Lower leg skin (tissue), 4 donors: Measurements from ENCODE around the gene ATG4B. TPM values are rescaled to one million over a fixed set of nuclear protein-coding genes. Genes with fewer than 3 reads are reported as not detected.

ENCODE experiments used
- DNase-seq, 2 donors: peaks; one replicate each; pipeline ENCODE4 v3.0.0-alpha.2; 2019; ENCODE audit warnings: low spot score in 2 of 2
- H3K4me3 ChIP-seq: fragments of 200-600 bp; sonication (generic); 2 replicates; pipeline ENCODE4 v1.5.1; 2017; ENCODE audit warnings: mild to moderate bottlenecking, low read depth; ENCODE audit not compliant: poor library complexity, severe bottlenecking
- POLR2A ChIP-seq, 2 donors: fragments of 450-650 bp; IDR thresholded peaks; one replicate each; pipeline ENCODE4 v1.6.1; 2016 to 2017; ENCODE audit warnings: antibody characterized with exemption in 2 of 2, mild to moderate bottlenecking in 1 of 2, moderate library complexity in 1 of 2
- WGBS, 2 donors: methylation state at CpG; one replicate each; pipeline ENCODE4 v1.1.5; 2018; 5-methylcytosine and 5-hydroxymethylcytosine counted together
- intact Hi-C: fragments of 100-400 bp; cut with DNase I; formaldehyde crosslinking; loops from one replicate; pipeline ENCODE4 v1.15.0; 2023; ENCODE audit warnings: low total_unique reads
- total RNA-seq, 4 donors: library from RNA; depleted of rRNA; stranded (reverse); fragments of >200 nt; gene quantifications; one replicate each; pipeline ENCODE4 v1.1.0, GENCODE V29; 2016
- TF ChIP-seq, protein P1 (sequence below), 3 donors: fragments of 450-650 bp; IDR thresholded peaks; one replicate each; pipeline ENCODE4 v1.5.1; 2016; ENCODE audit warnings: antibody characterized with exemption in 3 of 3, mild to moderate bottlenecking in 3 of 3, moderate library complexity in 2 of 3

The ATG4B gene
- total RNA-seq, 4 donors from 2014 or later: 48.4 to 86.2 (median 63.3) TPM

DNA sequence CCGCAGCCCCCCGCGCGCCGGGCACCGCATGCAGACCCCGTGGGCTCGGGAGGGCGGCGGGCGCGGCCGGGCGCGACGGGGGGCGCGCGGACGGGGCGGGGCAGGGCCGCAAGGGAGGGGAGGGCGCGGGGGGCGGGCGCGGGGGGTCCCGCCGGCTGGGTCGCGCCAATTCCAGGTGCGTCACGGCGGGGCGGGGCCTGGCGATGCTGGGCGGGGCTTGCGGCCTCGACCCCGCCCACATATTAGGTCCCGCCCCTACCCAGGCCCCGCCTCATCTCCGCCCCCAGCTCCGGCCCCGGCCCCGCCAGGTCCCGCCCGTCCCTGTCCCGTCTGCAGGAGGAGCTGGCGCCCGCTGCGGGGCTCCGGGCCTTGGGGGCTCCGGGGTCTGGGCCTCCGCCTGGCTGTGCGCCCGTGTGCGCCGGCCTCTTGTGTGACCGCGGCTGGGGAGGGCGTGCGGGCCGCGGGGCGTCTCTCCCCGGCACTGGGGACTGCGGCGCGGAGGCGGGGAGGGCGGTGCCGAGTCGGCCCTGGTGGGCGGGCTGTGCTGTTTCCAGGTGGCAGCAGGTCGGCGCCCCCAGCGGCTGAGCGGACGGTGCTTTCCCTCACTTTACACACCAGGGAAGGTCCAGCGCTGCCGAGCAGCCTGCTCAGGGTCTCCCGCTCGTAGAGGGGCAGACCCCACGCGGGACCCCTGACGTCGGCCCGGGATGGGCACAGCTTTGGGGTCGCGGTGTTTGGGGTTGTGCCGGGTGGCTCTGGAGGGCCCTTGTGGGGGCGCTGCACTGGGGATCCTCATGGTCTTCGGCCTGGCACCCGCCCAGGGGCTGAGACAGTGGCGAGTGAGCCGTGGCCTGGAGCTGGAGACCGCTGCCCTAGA is 64.9 kb downstream of the ATG4B start:
- DNase-seq: peak; percentile 60 to 96
- WGBS, 2 donors: 0 to 4% methylated on average over 8 of the region's 98 CpGs
- no peak for TF ChIP-seq POLR2A (IDR thresholded peaks at IDR 0.05)
- TF ChIP-seq, protein P1, sequence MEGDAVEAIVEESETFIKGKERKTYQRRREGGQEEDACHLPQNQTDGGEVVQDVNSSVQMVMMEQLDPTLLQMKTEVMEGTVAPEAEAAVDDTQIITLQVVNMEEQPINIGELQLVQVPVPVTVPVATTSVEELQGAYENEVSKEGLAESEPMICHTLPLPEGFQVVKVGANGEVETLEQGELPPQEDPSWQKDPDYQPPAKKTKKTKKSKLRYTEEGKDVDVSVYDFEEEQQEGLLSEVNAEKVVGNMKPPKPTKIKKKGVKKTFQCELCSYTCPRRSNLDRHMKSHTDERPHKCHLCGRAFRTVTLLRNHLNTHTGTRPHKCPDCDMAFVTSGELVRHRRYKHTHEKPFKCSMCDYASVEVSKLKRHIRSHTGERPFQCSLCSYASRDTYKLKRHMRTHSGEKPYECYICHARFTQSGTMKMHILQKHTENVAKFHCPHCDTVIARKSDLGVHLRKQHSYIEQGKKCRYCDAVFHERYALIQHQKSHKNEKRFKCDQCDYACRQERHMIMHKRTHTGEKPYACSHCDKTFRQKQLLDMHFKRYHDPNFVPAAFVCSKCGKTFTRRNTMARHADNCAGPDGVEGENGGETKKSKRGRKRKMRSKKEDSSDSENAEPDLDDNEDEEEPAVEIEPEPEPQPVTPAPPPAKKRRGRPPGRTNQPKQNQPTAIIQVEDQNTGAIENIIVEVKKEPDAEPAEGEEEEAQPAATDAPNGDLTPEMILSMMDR (IDR thresholded peaks at IDR 0.05): peak in 1 of 3 donors; percentile 12
- H3K4me3 ChIP-seq: peak overlapping the region; percentile 76
- intact Hi-C loops: no loop called here

DNA sequence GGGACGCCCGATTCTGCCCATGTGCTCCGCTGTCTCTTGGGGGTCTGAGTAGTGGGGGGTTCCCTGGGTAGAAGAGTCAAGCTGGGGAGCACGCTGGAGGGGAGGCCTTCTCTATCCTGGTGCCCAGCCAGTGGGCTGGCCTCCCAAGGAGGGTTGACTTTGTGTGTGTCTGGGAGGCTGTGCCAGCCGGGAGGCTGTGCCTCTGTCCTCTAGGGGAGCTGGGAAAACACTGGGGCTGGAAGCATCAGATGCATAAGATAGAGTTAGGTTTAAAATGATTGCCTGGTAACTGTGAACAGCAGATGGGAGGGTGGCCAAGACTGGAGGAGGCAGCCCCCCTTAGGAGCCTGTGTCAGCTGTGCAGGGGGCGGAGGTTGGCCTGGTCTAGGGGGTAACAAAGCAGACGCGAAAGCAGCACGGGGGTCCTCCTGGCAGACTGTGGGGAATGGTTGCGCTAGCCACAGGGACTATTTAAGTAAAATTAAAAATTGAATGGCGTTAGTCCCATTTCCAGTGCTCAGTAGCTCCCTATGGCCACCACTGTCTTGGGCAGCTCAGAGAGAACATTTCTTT is 65.6 kb downstream of the ATG4B start:
- no peak for DNase-seq
- WGBS, 2 donors: 36 to 51% methylated on average over 9 to 11 of the region's 11 CpGs
- TF ChIP-seq POLR2A (IDR thresholded peaks at IDR 0.05): no peak
- TF ChIP-seq, protein P1 (IDR thresholded peaks at IDR 0.05): no peak
- intact Hi-C loops: no loop called here
- peak overlapping the region; percentile 76 for H3K4me3 ChIP-seq

DNA sequence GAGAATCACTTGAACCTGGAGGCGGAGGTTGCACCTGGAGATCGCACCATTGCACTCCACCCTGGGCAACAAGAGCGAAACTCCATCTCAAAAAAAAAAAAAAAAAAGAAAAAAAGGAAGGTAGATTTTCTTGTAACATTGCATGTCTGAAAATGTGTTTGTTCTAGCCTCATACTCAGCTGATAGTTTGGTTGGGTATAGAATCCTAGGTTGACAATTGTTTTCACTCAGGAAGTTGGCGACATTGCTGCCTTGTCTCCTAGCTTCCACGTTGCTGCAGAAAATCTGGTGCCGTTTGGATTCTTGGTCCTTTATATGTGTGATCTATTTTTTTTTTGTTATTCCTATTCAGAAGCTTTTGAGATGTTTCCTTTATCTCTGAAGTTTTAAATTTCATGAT is 69.0 kb downstream of the ATG4B start:
- intact Hi-C loops: no loop called here
- no peak for DNase-seq
- TF ChIP-seq, protein P1 (IDR thresholded peaks at IDR 0.05): no peak
- no peak for TF ChIP-seq POLR2A (IDR thresholded peaks at IDR 0.05)
- H3K4me3 ChIP-seq: no peak overlapping the region
- 94 to 97% methylated on average over 6 of the region's 6 CpGs for WGBS, 2 donors

DNA sequence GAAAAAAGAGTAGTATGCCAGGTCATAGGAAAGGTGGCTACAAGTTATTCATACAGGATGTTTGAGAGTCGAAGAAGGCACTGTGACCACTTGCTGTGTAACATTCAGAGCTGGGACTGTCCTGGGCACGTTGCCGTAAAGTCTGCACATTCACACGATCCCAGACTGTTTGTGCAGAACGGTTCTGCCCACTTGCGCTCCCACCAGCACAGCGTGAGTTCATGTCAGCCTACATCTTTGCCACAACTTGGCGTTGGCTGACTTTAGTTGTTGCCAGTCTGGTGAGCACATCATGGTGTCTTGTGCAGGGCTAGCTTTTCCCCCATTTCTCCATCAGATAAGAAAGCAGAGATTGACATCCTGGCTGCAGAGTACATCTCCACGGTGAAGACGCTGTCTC is 71.4 kb downstream of the ATG4B start:
- no peak overlapping the region for H3K4me3 ChIP-seq
- TF ChIP-seq, protein P1 (IDR thresholded peaks at IDR 0.05): no peak
- no peak for TF ChIP-seq POLR2A (IDR thresholded peaks at IDR 0.05)
- intact Hi-C loops: no loop called here
- WGBS, 2 donors: 89 to 93% methylated on average over 10 of the region's 10 CpGs
- no peak for DNase-seq

DNA sequence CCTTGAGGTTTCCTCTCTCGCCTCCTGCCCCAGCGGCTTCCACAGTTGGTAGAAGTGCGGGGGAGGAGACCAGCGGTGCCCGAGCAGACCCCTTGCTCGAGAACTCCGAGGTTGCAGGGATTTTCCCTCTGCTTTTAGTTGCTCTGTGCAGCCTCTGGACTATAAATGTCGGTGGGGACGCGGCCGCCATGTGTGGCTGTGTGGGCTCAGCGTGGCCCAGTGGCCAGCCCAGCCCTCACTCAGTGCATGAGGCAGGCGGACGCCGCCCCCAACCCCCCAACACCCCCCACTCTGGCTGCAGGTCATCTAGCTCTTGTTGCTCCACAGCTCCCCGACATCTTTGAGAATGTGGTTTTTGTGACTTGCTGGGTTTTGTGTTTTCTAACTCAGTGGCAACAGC is 81.6 kb downstream of the ATG4B start:
- DNase-seq: no peak
- no peak overlapping the region for H3K4me3 ChIP-seq
- no peak for TF ChIP-seq POLR2A (IDR thresholded peaks at IDR 0.05)
- TF ChIP-seq, protein P1 (IDR thresholded peaks at IDR 0.05): no peak
- intact Hi-C loops: no loop called here
- WGBS, 2 donors: 90 to 94% methylated on average over 16 of the region's 16 CpGs
